AG04450 (cell line): ENCODE measurements around the gene UIMC1. TPM values are rescaled to one million over a fixed set of nuclear protein-coding genes. Genes with fewer than 3 reads are reported as not detected.
"Not testable (repeated sequence)": the region's sequence is repeated elsewhere in the genome, so short reads cannot be mapped to it uniquely, and the experiment has no call there.

Experiments
- CTCF ChIA-PET: fragments of 300-600, 350-600 bp; formaldehyde crosslinking; extraction: SDS; loops from one replicate; lab custom pipeline; 2022; ENCODE audit warnings: antibody characterized with exemption, inconsistent platforms; lab: Charles Lee
- POLR2A ChIA-PET: fragments of 350-600 bp; formaldehyde crosslinking; extraction: SDS; loops from one replicate; lab custom pipeline; 2021; ENCODE audit warnings: antibody characterized with exemption, inconsistent platforms; lab: Yijun Ruan, JAX
- DNase-seq: peaks from one replicate; pipeline ENCODE4 v3.0.0-alpha.2; 2011; ENCODE audit warnings: low read depth, low spot score
- H3K27ac ChIP-seq: one replicate; pipeline ENCODE4 v1.5.1; 2012; ENCODE audit warnings: low read depth, low read length, control low read depth
- H3K27me3 ChIP-seq: one replicate; pipeline ENCODE4 v1.6.0; 2012; ENCODE audit warnings: low read length; ENCODE audit not compliant: control insufficient read depth, insufficient read depth
- H3K4me3 ChIP-seq: 2 replicates; pipeline ENCODE4 v1.5.1; 2011; ENCODE audit warnings: mild to moderate bottlenecking, low read depth, low read length, control low read depth
- H3K9me3 ChIP-seq: 2 replicates; pipeline ENCODE4 v1.5.1; 2012; ENCODE audit warnings: low read length; ENCODE audit not compliant: control insufficient read depth, insufficient read depth
- polyA plus RNA-seq: library from polyadenylated mRNA; depleted of rRNA; stranded (reverse); fragments of >200 nt; gene quantifications from 2 replicates; pipeline ENCODE4 v1.2.3, GENCODE V29; 2011
- TF ChIP-seq, protein P1 (sequence below): IDR thresholded peaks from 2 replicates; pipeline ENCODE4 v1.5.1; 2011; ENCODE audit warnings: low read depth, low read length, control low read depth, inconsistent platforms

Gene UIMC1
- polyA plus RNA-seq, 1 experiment: 27.8 TPM

DNA sequence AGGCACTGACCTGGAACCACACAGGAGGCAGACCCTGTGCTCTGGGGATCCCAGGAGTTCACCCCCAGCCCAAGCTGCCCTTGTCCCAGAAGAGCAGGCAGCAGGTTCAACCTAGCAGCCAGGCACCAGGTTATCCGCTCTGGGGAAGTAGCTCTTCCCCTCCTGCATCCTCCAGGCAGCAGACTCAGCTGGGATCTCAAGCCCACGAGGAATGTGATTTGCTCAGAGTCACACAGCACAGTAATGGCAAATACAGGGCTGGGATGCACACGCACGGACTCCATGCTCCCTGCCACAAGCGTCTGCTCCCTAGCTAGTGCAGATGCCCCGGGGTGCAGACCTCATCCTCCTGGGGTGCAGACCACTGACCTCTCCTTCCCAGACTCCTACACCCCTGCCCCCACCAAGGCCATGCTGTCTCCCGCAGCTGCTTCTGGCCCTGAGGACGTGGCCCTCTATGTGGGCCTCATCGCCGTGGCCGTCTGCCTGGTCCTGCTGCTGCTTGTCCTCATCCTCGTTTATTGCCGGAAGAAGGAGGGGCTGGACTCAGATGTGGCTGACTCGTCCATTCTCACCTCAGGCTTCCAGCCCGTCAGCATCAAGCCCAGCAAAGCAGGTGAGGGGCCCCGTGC, 132.9 kb downstream of the UIMC1 start:
- Histone ChIP-seq H3K9me3 (no peaks in the 10 kb centered on the region; the same call in 1 of the 2 replicates), H3K27ac (no peak overlapping the region), H3K27me3 (peaks cover 49% of the 10 kb centered on the region), H3K4me3 (no peak overlapping the region)
- ChIA-PET CTCF (interaction anchor here (0.5 to 1.4 kb wide), 2 partner anchors 28 to 213 kb away, joined by 3 to 5 read pairs; no protein-coding TSS in a partner anchor), POLR2A (no interaction called here)
- TF ChIP-seq, protein P1, sequence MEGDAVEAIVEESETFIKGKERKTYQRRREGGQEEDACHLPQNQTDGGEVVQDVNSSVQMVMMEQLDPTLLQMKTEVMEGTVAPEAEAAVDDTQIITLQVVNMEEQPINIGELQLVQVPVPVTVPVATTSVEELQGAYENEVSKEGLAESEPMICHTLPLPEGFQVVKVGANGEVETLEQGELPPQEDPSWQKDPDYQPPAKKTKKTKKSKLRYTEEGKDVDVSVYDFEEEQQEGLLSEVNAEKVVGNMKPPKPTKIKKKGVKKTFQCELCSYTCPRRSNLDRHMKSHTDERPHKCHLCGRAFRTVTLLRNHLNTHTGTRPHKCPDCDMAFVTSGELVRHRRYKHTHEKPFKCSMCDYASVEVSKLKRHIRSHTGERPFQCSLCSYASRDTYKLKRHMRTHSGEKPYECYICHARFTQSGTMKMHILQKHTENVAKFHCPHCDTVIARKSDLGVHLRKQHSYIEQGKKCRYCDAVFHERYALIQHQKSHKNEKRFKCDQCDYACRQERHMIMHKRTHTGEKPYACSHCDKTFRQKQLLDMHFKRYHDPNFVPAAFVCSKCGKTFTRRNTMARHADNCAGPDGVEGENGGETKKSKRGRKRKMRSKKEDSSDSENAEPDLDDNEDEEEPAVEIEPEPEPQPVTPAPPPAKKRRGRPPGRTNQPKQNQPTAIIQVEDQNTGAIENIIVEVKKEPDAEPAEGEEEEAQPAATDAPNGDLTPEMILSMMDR: no peak
- no peak for DNase-seq

DNA sequence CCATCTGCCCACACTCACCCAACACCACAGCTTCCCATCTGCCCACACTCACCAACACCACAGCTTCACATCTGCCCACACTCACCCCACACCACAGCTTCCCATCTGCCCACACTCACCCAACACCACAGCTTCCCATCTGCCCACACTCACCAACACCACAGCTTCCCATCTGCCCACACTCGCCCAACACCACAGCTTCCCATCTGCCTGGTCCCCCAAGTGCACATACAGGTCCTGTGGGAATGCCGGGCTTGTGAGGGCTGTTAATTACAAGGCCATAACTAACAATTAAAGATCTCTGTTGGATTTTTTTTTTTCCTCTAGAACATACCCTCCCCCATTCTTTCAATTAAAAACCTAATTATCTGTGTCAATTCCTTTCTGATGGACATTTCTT, 133.6 kb downstream of the UIMC1 start:
- H3K27ac ChIP-seq, DNase-seq, POLR2A ChIA-PET, H3K9me3 ChIP-seq, H3K4me3 ChIP-seq: not testable (repeated sequence)
- H3K27me3 ChIP-seq: peaks cover 46% of the 10 kb centered on the region
- CTCF ChIA-PET: interaction anchor here (0.6 to 1.4 kb wide), 2 partner anchors 203 to 213 kb away, joined by 3 read pairs; no protein-coding TSS in a partner anchor

DNA sequence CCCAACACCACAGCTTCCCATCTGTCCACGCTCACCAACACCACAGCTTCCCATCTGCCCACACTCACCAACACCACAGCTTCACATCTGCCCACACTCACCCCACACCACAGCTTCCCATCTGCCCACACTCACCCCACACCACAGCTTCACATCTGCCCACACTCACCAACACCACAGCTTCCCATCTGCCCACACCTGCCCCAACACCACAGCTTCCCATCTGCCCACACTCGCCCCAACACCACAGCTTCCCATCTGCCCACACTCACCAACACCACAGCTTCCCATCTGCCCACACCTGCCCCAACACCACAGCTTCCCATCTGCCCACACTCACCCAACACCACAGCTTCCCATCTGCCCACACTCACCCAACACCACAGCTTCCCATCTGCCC, 134.0 kb downstream of the UIMC1 start:
- DNase-seq, H3K4me3 ChIP-seq, H3K9me3 ChIP-seq, H3K27ac ChIP-seq: not testable (repeated sequence)
- POLR2A ChIA-PET: interaction anchor here (0.7 kb wide), 1 partner anchor 484 kb away, joined by 6 read pairs; no protein-coding TSS in a partner anchor
- CTCF ChIA-PET: interaction anchor here (0.6 to 1.4 kb wide), 2 partner anchors 202 to 212 kb away, joined by 3 read pairs; no protein-coding TSS in a partner anchor
- H3K27me3 ChIP-seq: peaks cover 45% of the 10 kb centered on the region

DNA sequence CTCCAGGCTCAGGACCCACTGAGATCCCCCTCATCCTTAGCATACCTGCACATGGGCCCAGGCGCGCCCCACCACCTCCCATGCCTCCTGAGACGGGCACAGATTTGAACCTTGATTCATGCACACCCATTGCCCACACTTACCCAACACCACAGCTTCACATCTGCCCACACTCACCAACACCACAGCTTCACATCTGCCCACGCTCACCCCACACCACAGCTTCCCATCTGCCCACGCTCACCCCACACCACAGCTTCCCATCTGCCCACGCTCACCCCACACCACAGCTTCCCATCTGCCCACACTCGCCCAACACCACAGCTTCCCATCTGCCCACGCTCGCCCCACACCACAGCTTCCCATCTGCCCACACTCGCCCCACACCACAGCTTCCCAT, 135.9 kb downstream of the UIMC1 start:
- CTCF ChIA-PET: interaction anchor here (0.9 kb wide), 1 partner anchor 193 kb away, joined by 3 read pairs; no protein-coding TSS in a partner anchor
- peaks cover 47% of the 10 kb centered on the region for H3K27me3 ChIP-seq
- H3K4me3 ChIP-seq, H3K9me3 ChIP-seq, POLR2A ChIA-PET, H3K27ac ChIP-seq, DNase-seq: not testable (repeated sequence)

DNA sequence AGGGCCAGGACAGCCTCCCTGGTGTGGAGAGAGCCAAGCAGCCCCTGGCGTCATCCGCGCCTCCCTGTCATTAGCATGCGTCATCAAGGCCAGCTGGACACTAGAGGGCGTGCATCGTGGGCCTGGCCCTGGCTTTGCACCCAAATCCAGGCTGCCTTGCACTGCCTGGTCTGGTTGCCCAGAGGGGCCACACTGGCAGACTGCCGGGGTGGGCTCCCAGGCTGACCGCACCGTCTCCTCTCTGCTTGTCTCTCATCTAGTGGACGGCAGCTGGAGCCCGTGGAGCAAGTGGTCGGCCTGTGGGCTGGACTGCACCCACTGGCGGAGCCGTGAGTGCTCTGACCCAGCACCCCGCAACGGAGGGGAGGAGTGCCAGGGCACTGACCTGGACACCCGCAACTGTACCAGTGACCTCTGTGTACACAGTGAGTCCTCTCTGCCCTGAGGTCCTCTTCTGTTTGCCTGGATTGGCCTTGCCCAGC, 136.4 kb downstream of the UIMC1 start:
- TF ChIP-seq, protein P1: peak; percentile 36
- POLR2A ChIA-PET: no interaction called here
- Histone ChIP-seq H3K27me3 (peaks cover 43% of the 10 kb centered on the region), H3K27ac (no peak overlapping the region), H3K4me3 (no peak overlapping the region), H3K9me3 (no peaks in the 10 kb centered on the region; the same call in 1 of the 2 replicates)
- peak; percentile 3 for DNase-seq
- CTCF ChIA-PET: interaction anchor here (0.9 kb wide), 1 partner anchor 194 kb away, joined by 3 read pairs; no protein-coding TSS in a partner anchor

DNA sequence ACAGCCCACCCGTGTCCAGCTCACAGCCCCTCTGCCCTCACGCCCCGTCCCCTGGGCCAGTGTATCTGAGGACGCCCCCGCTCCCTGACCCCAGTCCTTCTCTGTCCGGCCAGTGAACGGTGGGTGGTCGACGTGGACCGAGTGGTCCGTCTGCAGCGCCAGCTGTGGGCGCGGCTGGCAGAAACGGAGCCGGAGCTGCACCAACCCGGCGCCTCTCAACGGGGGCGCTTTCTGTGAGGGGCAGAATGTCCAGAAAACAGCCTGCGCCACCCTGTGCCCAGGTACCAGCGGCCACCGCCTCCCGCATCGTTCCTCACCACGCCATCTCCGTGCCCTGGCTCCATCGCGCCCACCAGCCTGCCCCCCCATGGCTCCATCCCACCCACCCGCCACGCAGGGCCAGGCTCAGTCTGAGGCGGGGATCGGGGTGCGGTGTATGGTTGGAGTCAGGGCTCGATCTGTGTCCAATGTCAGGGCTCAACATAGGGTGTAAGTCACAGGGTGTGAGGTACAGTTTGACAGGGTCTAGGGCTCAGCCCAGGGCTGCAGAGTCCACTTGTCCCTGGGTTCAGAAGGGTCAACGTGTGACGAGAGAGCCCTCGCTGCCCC, 137.0 kb downstream of the UIMC1 start:
- no peak overlapping the region for H3K27ac ChIP-seq
- no peak overlapping the region for H3K4me3 ChIP-seq
- DNase-seq: no peak
- peaks cover 43% of the 10 kb centered on the region for H3K27me3 ChIP-seq
- TF ChIP-seq, protein P1: no peak
- POLR2A ChIA-PET: no interaction called here
- CTCF ChIA-PET: no interaction called here
- no peaks in the 10 kb centered on the region; the same call in 1 of the 2 replicates for H3K9me3 ChIP-seq
